Loucy (cell line): ENCODE data around the gene SLC35G1.

Experiments
- H2AFZ ChIP-seq: fragments of 200-600 bp; sonication (generic); 2 replicates; pipeline ENCODE4 v1.6.0; 2016; ENCODE audit warnings: antibody characterized with exemption, mild to moderate bottlenecking, low read length, moderate library complexity
- H3F3A ChIP-seq: fragments of 200-600 bp; 2 replicates; pipeline ENCODE4 v1.6.0; 2016; ENCODE audit warnings: antibody characterized with exemption, low read depth, mild to moderate bottlenecking
- H3K27me3 ChIP-seq: fragments of 200-600 bp; sonication (generic); 2 replicates; pipeline ENCODE4 v1.6.1; 2014; ENCODE audit warnings: low read length, mild to moderate bottlenecking; ENCODE audit not compliant: insufficient read depth, poor library complexity, severe bottlenecking
- H3K36me3 ChIP-seq: fragments of 200-600 bp; sonication (generic); 2 replicates; pipeline ENCODE4 v1.6.1; 2016; ENCODE audit warnings: low read length; ENCODE audit not compliant: insufficient read depth
- H3K4me1 ChIP-seq: fragments of 200-600 bp; sonication (generic); 2 replicates; pipeline ENCODE4 v1.5.1; 2014; ENCODE audit warnings: low read length, mild to moderate bottlenecking; ENCODE audit not compliant: insufficient read depth, poor library complexity, severe bottlenecking
- H3K4me2 ChIP-seq: fragments of 200-600 bp; sonication (generic); 2 replicates; pipeline ENCODE4 v1.6.0; 2014; ENCODE audit warnings: antibody characterized with exemption, low read length, low read depth, mild to moderate bottlenecking; ENCODE audit not compliant: poor library complexity, severe bottlenecking
- H3K4me3 ChIP-seq: fragments of 200-600 bp; sonication (generic); 2 replicates; pipeline ENCODE4 v1.5.1; 2014; ENCODE audit warnings: low read length, mild to moderate bottlenecking, mixed read lengths; ENCODE audit not compliant: poor library complexity, severe bottlenecking
- H3K79me2 ChIP-seq: fragments of 200-600 bp; sonication (generic); 2 replicates; pipeline ENCODE4 v1.6.1; 2014; ENCODE audit warnings: low read length; ENCODE audit not compliant: insufficient read depth
- H3K9ac ChIP-seq: fragments of 200-600 bp; sonication (generic); 2 replicates; pipeline ENCODE4 v1.6.0; 2014; ENCODE audit warnings: mild to moderate bottlenecking, low read depth, low read length, moderate library complexity; ENCODE audit not compliant: poor library complexity, severe bottlenecking
- H3K9me2 ChIP-seq: fragments of 200-600 bp; sonication (generic); replicated peaks from 2 replicates; pipeline ENCODE4 v1.6.1; 2016; ENCODE audit warnings: low read depth, low read length, mixed read lengths
- H3K9me3 ChIP-seq: fragments of 200-600 bp; sonication (generic); 2 replicates; pipeline ENCODE4 v1.6.1; 2014; ENCODE audit warnings: mild to moderate bottlenecking, antibody characterized with exemption, low read length, low read depth; ENCODE audit not compliant: insufficient read depth
- H4K20me1 ChIP-seq: fragments of 200-600 bp; sonication (generic); 2 replicates; pipeline ENCODE4 v1.6.0; 2014; ENCODE audit warnings: antibody characterized with exemption, low read length, mild to moderate bottlenecking; ENCODE audit not compliant: insufficient read depth, poor library complexity, severe bottlenecking
- CTCF ChIP-seq: fragments of 200-600 bp; sonication (generic); conservative IDR thresholded peaks from 2 replicates; pipeline ENCODE4 v1.5.1; 2014; ENCODE audit warnings: mild to moderate bottlenecking, antibody characterized with exemption, low read length
- EZH2phosphoT487 ChIP-seq: fragments of 200-600 bp; IDR thresholded peaks from 2 replicates; pipeline ENCODE4 v1.6.1; 2018; ENCODE audit warnings: antibody characterized with exemption, mild to moderate bottlenecking, moderate library complexity, borderline replicate concordance

Gene SLC35G1

GRCh38 chr10:93854975-93855374, 38.8 kb upstream of the SLC35G1 start:
- H3K9me3 ChIP-seq: no peaks in the 10 kb centered on the region
- no peak overlapping the region for H2AFZ ChIP-seq
- H3K27me3 ChIP-seq: no peaks in the 10 kb centered on the region
- no peaks in the 10 kb centered on the region for H3K9me2 ChIP-seq
- H3K4me3 ChIP-seq: no peak overlapping the region
- no peaks in the 10 kb centered on the region for H3K4me1 ChIP-seq
- no peaks in the 10 kb centered on the region for H3K36me3 ChIP-seq
- no peaks in the 10 kb centered on the region for H3F3A ChIP-seq
- no peaks in the 10 kb centered on the region for H4K20me1 ChIP-seq
- no peak overlapping the region for H3K9ac ChIP-seq
- no peak for TF ChIP-seq CTCF
- TF ChIP-seq EZH2phosphoT487: no peak
- no peaks in the 10 kb centered on the region for H3K79me2 ChIP-seq
- no peak overlapping the region for H3K4me2 ChIP-seq

- Histone ChIP-seq H4K20me1 (no peaks in the 10 kb centered on the region), H3K36me3 (no peaks in the 10 kb centered on the region), H3K9me2 (no peaks in the 10 kb centered on the region), H3K9me3 (no peaks in the 10 kb centered on the region), H2AFZ (peak overlapping the region; percentile 0; the same call in 1 of the 2 replicates), H3K4me1 (no peaks in the 10 kb centered on the region), H3K27me3 (no peaks in the 10 kb centered on the region), H3K9ac (no peak overlapping the region), H3K4me3 (no peak overlapping the region), H3F3A (no peaks in the 10 kb centered on the region), H3K4me2 (no peak overlapping the region), H3K79me2 (no peaks in the 10 kb centered on the region)
- TF ChIP-seq EZH2phosphoT487 (no peak), CTCF (no peak)
These were observed 37.2 kb upstream of the SLC35G1 start for GRCh38 chr10:93856349-93857145.

GRCh38 chr10:93859049-93859655, 34.6 kb upstream of the SLC35G1 start:
- H3K4me2 ChIP-seq: no peak overlapping the region
- H3K9me3 ChIP-seq: no peaks in the 10 kb centered on the region
- H3K9ac ChIP-seq: no peak overlapping the region
- no peaks in the 10 kb centered on the region for H3K9me2 ChIP-seq
- H3K27me3 ChIP-seq: no peaks in the 10 kb centered on the region
- TF ChIP-seq CTCF: peak; percentile 66
- TF ChIP-seq EZH2phosphoT487: no peak
- H2AFZ ChIP-seq: no peak overlapping the region
- H3K36me3 ChIP-seq: no peaks in the 10 kb centered on the region
- no peaks in the 10 kb centered on the region for H3K4me1 ChIP-seq
- no peaks in the 10 kb centered on the region for H3F3A ChIP-seq
- no peak overlapping the region for H3K4me3 ChIP-seq
- H3K79me2 ChIP-seq: no peaks in the 10 kb centered on the region
- H4K20me1 ChIP-seq: no peaks in the 10 kb centered on the region
